HL-60 (cell line): Measurements from ENCODE around the gene ABHD15.

Experiments used
- DNase-seq, 2 experiments: peaks; one replicate each; pipeline ENCODE4 v3.0.0-alpha.2; 2010 to 2020; ENCODE audit warnings: low read depth in 1 of 2, low spot score in 1 of 2
- H3K27ac ChIP-seq: fragments of 250-450 bp; sonication (Bioruptor Pico); replicated peaks from 2 replicates; pipeline ENCODE4 v1.5.1; 2020; ENCODE audit warnings: mild to moderate bottlenecking, moderate library complexity
- H3K27me3 ChIP-seq: fragments of 250-450 bp; sonication (Bioruptor Pico); 2 replicates; pipeline ENCODE4 v1.5.1; 2021; ENCODE audit warnings: mild to moderate bottlenecking, moderate library complexity; ENCODE audit not compliant: insufficient read depth, poor library complexity, severe bottlenecking
- H3K4me3 ChIP-seq: replicated peaks from 2 replicates; pipeline ENCODE4 v1.5.1; 2011; ENCODE audit warnings: mild to moderate bottlenecking, control low read depth, low read length; ENCODE audit not compliant: insufficient read depth
- GABPA ChIP-seq: IDR thresholded peaks from 2 replicates; pipeline ENCODE4 v1.6.1; 2012; ENCODE audit warnings: low read depth
- POLR2AphosphoS5 ChIP-seq: IDR thresholded peaks from 2 replicates; pipeline ENCODE4 v1.6.1; 2012; ENCODE audit warnings: low read depth
- REST ChIP-seq: IDR thresholded peaks from 2 replicates; pipeline ENCODE4 v1.6.1; 2012; ENCODE audit warnings: low read depth; ENCODE audit not compliant: insufficient replicate concordance
- SPI1 ChIP-seq: IDR thresholded peaks from 2 replicates; pipeline ENCODE4 v1.6.1; 2012; ENCODE audit warnings: low read depth, mild to moderate bottlenecking, borderline replicate concordance
- long read RNA-seq: library from polyadenylated mRNA; unstranded; transcript quantifications from one replicate; pipeline ENCODE4 v2.0.0, GENCODE V29; 2020
- TF ChIP-seq, protein P1 (sequence below): IDR thresholded peaks from one replicate; pipeline ENCODE4 v1.5.1; 2011; ENCODE audit warnings: low read length, control low read depth, inconsistent platforms; ENCODE audit not compliant: insufficient read depth

Gene ABHD15
- long read RNA-seq, transcript ABHD15-201 (2 exons, 3,592 nt), result major isoform, 14 of 16 reads
- long read RNA-seq, partial matches to known transcripts, result 0 of 16 reads
- long read RNA-seq, other reads (novel, unspliced or antisense), result 2 of 16 reads

- TF ChIP-seq REST (no peak), POLR2AphosphoS5 (no peak)
- Histone ChIP-seq H3K27ac (peak within 1 kb of the TSS; percentile 80), H3K4me3 (peak within 1 kb of the TSS; percentile 76), H3K27me3 (no peaks in the 10 kb centered on the region)
- DNase-seq, result peak; percentile 44 to 66
Observed at GRCh38 chr17:29566473-29567303, at the start of gene ABHD15. TSS of gene ABHD15 (minus strand) at chr17:29567037. CDS start at chr17:29566966, 71 bp downstream.

DNA sequence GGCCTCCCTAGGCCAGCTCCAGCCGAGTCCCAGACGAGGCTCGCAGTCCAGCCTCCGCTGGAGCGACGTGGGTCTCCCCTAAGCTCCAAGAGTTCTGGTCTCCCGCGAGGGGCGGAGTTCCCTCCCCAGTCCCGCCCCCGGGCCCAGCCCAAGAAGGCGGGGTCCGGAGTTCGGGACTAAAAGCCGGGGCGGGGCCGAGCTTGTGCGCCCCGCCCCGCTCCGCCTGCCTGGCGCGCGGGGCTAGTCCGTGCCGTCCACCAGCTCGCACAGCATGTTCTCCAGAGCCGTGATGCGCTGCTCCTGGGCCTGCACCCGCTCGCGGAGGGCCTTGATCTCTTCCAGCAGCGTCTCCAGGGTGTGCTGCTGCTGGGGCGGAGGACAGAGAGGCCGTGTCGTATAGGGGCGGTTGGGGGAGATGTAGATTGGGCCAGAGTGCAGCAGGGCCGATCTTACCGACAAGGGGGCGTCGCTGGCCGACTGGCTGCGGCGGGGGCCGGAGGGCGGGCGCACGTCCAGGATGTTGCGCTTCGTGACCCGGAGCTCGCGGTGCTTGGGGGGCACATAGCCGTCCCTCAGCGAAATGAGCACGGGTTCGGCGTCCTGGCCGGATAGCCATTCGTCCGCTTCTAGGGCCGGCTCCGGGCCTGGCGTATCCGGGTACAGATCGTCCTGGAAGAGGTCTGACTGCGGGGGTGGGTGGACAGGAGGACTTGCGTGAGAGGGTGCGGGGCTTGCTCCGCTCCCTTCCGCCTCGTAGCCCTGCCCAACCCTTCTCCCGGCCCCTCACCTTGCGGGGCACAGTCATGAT, 48.9 kb upstream of the ABHD15 start:
- peak overlapping the region; percentile 34 for H3K4me3 ChIP-seq
- DNase-seq, result peak; percentile 76
- TF ChIP-seq SPI1 (no peak), REST (no peak)
- H3K27me3 ChIP-seq, result peaks cover 8% of the 10 kb centered on the region
- no peak overlapping the region for H3K27ac ChIP-seq

GRCh38 chr17:29615048-29615385, 48.2 kb upstream of the ABHD15 start:
- peak in 1 of 2 experiments; percentile 72 for DNase-seq
- no peak overlapping the region for H3K27ac ChIP-seq
- peak overlapping the region; percentile 27 for H3K4me3 ChIP-seq
- H3K27me3 ChIP-seq, result peaks cover 8% of the 10 kb centered on the region
- TF ChIP-seq, protein P1, sequence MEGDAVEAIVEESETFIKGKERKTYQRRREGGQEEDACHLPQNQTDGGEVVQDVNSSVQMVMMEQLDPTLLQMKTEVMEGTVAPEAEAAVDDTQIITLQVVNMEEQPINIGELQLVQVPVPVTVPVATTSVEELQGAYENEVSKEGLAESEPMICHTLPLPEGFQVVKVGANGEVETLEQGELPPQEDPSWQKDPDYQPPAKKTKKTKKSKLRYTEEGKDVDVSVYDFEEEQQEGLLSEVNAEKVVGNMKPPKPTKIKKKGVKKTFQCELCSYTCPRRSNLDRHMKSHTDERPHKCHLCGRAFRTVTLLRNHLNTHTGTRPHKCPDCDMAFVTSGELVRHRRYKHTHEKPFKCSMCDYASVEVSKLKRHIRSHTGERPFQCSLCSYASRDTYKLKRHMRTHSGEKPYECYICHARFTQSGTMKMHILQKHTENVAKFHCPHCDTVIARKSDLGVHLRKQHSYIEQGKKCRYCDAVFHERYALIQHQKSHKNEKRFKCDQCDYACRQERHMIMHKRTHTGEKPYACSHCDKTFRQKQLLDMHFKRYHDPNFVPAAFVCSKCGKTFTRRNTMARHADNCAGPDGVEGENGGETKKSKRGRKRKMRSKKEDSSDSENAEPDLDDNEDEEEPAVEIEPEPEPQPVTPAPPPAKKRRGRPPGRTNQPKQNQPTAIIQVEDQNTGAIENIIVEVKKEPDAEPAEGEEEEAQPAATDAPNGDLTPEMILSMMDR, result no peak
- TF ChIP-seq POLR2AphosphoS5 (no peak), REST (no peak), GABPA (no peak), SPI1 (no peak)
